ENCODE data around the gene NLRP14.

Gene NLRP14

DNA sequence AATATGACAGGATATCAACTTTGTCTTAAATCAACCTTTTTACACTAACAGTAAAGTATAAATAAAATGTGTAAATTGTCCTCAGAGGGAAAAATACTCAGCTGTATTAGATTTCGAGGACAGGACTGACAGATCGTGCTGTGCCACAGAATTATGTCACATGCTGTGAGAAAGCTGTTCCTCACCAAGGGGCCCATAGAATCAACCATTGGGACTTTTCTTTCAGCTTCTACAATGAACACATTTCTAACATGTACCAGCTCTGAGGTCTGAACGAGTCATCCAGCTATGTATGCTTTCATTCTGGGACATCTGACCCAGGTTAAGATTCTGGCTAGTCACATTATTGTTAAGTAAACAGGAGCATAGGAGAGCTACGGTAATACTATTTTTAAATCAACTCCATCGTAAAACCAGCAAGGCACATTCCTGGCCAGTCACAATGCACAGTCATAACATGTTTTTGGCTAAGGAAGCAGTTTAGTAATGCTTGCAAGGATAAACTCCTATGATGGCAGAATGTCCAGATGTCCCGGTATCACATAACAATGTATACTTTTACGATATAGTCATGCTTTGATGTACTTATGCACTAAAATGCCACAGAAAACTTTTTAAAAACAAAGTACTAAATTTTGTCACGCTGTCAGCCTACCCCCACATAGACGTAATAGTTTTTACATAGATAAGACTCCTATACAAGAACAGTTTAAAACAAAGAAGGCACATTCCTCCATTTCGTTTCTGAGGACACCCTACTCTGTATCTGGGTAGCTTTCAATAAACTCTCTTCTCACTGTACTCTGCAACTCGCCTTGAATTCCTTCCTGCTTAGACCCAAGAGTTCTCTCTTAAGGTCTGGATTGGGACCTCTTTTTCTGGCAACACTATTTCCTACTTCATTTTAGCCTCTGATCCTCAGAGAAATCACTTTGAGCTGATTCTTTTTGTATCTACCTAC, 27.5 kb upstream of the NLRP14 start:
- TF ChIP-seq, protein P1, sequence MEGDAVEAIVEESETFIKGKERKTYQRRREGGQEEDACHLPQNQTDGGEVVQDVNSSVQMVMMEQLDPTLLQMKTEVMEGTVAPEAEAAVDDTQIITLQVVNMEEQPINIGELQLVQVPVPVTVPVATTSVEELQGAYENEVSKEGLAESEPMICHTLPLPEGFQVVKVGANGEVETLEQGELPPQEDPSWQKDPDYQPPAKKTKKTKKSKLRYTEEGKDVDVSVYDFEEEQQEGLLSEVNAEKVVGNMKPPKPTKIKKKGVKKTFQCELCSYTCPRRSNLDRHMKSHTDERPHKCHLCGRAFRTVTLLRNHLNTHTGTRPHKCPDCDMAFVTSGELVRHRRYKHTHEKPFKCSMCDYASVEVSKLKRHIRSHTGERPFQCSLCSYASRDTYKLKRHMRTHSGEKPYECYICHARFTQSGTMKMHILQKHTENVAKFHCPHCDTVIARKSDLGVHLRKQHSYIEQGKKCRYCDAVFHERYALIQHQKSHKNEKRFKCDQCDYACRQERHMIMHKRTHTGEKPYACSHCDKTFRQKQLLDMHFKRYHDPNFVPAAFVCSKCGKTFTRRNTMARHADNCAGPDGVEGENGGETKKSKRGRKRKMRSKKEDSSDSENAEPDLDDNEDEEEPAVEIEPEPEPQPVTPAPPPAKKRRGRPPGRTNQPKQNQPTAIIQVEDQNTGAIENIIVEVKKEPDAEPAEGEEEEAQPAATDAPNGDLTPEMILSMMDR (IDR thresholded peaks at IDR 0.05) = no peak
- peak overlapping the region; percentile 30 for H3K4me3 ChIP-seq
- H3K27ac ChIP-seq = peak overlapping the region; percentile 28 to 58
- DNase-seq (ENCODE audit: low spot score) = no peak

DNA sequence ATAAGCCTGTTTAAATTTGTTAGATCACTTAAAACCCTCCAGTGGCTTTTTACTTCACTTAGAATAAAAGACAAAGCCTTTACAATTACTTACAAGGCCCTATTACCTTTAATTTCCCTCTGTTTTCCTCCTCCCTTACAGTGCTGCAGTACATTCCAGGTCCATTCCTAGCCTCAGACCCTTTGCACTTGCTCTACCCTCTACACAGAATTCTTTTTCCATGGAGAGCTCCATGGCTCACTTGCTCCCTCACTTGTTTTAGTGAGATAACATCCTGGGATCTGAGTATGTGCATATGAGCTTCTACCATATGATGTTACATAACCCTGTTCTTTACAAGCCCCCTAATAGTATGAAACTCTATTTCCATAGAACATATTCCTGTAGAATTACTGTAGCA, 24.6 kb upstream of the NLRP14 start:
- Histone ChIP-seq H3K4me3 (no peak overlapping the region), H3K27ac (no peak overlapping the region)
- TF ChIP-seq, protein P1 (IDR thresholded peaks at IDR 0.05) = no peak
- DNase-seq (ENCODE audit: low spot score) = no peak

DNA sequence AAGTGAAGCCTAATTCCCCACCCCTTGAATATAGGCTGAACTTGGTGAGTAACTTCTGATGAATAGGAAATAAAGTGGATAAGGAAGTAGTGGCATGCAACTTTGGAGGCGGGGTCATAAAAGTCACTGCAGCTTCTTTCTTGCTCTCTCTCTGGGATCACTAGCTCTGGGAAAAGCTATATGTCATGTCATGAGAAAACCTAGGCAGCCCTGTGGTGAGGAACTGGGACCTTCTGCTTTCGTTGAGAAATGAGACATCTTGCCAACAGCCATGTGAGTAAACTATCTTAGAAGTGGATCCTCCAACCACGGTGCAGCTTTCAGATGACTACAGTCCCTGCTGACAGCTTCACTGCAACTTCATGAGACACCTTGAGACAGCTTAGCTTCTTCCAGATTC, 15.8 kb upstream of the NLRP14 start:
- no peak overlapping the region for H3K27ac ChIP-seq

DNA sequence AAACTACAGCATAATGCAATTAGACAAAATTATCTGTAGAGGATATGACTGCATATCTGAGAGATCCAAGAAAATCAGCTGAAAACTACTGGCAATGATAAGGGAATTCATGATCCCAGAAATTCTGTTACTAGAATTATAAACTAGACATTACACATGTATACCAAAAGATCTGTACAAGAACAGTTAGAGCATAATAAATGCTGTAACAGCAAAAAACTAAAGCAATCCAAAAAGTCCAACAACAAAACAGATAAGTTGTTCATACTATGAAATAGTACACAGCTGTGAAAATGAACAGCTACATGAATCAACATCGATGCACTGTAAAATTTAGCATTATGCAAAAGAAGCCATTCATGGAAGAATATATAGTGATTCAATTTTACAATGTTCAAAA, 6.2 kb upstream of the NLRP14 start:
- no peak overlapping the region for H3K4me3 ChIP-seq
- TF ChIP-seq, protein P1 (IDR thresholded peaks at IDR 0.05) = no peak
- no peak overlapping the region for H3K27ac ChIP-seq
- no peak for DNase-seq (ENCODE audit: low spot score)

More for the DNA sequence above, 15.8 kb upstream of the NLRP14 start:
- no peak overlapping the region for H3K4me3 ChIP-seq
- TF ChIP-seq, protein P1 (IDR thresholded peaks at IDR 0.05) = no peak
- no peak for DNase-seq (ENCODE audit: low spot score)

DNA sequence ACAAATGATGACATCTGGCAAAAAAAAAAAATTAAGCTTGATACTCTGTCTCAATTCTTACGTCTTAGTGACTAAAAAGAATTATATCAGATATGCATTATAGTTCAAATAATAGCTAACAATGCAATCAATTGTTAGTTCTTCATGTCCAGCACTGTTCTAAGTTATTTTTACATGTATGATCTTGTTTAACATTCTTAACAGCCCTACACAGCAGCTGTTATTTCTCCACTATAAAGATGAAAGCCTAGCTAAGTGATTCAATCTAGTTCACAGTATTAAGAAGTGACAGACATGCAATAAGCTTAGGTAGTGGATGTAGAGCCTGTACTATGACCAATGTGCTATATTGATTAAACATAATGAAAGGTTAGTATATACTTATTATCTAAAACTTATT, 4.3 kb upstream of the NLRP14 start:
- no peak overlapping the region for H3K27ac ChIP-seq
- no peak overlapping the region for H3K4me3 ChIP-seq
- TF ChIP-seq, protein P1 (IDR thresholded peaks at IDR 0.05) = no peak
- DNase-seq (ENCODE audit: low spot score) = no peak

DNA sequence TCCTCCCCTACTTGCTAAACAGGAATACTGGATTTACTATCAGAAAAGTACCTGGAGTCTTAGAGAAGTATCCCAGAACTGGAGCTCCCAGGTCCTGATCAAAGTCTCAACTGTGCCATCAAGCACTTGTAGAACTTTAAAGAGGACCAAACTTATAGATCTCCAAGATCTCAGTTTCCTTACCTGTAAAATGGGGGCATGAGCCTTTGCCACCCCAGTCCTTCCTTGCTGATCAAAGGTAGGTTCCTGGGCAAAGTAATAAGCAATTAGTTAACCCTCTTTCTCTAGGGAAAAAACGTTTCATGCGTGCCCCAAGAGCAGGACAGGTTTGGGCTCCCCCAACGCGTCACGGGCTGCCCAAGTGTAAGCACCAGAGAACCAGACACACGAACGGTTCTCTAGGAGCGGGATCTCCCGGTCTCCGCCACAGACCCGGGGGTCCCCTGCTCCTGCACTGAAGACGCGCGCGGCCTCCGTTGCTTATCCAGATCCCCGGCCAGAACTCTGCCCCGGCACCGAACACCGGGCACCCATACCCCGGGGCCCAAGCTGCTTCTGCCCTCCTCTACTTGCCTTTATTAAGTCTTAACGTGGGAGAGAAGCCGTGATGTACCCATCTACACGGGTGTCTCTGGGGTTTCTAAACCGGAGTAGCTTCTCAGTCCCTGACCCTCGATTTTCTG, 638 bp upstream of the NLRP14 start:
- Histone ChIP-seq H3K27ac (peak overlapping the region; percentile 75 to 85), H3K4me3 (peak overlapping the region; percentile 87)
- TF ChIP-seq, protein P1 (IDR thresholded peaks at IDR 0.05) = no peak
- DNase-seq (ENCODE audit: low spot score) = peak; percentile 74

Data from coronary artery (tissue), 2 donors.